Hepatocyte (in vitro differentiated cells): ENCODE results near the gene FXR1. TPM values are rescaled to one million over a fixed set of nuclear protein-coding genes. Genes with fewer than 3 reads are reported as not detected.

Experiments
- DNase-seq: peaks from one replicate; pipeline ENCODE4 v3.0.0-alpha.2; 2016; ENCODE audit warnings: low spot score
- H2AFZ ChIP-seq: fragments of 200-600 bp; sonication (generic); 2 replicates; pipeline ENCODE4 v1.6.0; 2016; ENCODE audit warnings: antibody characterized with exemption, mild to moderate bottlenecking
- H3K27ac ChIP-seq: fragments of 200-600 bp; sonication (generic); 2 replicates; pipeline ENCODE4 v1.5.1; 2016; ENCODE audit warnings: mild to moderate bottlenecking
- H3K27me3 ChIP-seq: fragments of 200-600 bp; sonication (generic); 2 replicates; pipeline ENCODE4 v1.6.1; 2016
- H3K36me3 ChIP-seq: fragments of 200-600 bp; sonication (generic); replicated peaks from 2 replicates; pipeline ENCODE4 v1.5.1; 2016; ENCODE audit warnings: low read depth; ENCODE audit not compliant: insufficient read depth
- H3K4me1 ChIP-seq: fragments of 200-600 bp; sonication (generic); 2 replicates; pipeline ENCODE4 v1.5.1; 2016; ENCODE audit warnings: mild to moderate bottlenecking, moderate library complexity; ENCODE audit not compliant: insufficient read depth
- H3K4me2 ChIP-seq: fragments of 200-600 bp; sonication (generic); 2 replicates; pipeline ENCODE4 v1.6.0; 2016
- H3K4me3 ChIP-seq: fragments of 200-600 bp; sonication (generic); 2 replicates; pipeline ENCODE4 v1.5.1; 2016; ENCODE audit warnings: mild to moderate bottlenecking
- H3K79me2 ChIP-seq: fragments of 200-600 bp; sonication (generic); 2 replicates; pipeline ENCODE4 v1.6.0; 2017; ENCODE audit warnings: mild to moderate bottlenecking
- H3K9me2 ChIP-seq: fragments of 200-600 bp; sonication (generic); replicated peaks from 2 replicates; pipeline ENCODE4 v1.6.0; 2017; ENCODE audit warnings: mild to moderate bottlenecking; ENCODE audit not compliant: insufficient read depth
- H3K9me3 ChIP-seq: fragments of 200-600 bp; sonication (generic); 2 replicates; pipeline ENCODE4 v1.5.1; 2016; ENCODE audit warnings: low read depth, mild to moderate bottlenecking
- H4K20me1 ChIP-seq: fragments of 200-600 bp; sonication (generic); 2 replicates; pipeline ENCODE4 v1.6.0; 2016; ENCODE audit warnings: mild to moderate bottlenecking; ENCODE audit not compliant: insufficient read depth, poor library complexity, severe bottlenecking
- EZH2 ChIP-seq: fragments of 200-600 bp; sonication (generic); IDR thresholded peaks from 2 replicates; pipeline ENCODE4 v1.6.1; 2016; ENCODE audit warnings: antibody characterized with exemption, mild to moderate bottlenecking, borderline replicate concordance
- EZH2phosphoT487 ChIP-seq: fragments of 200-600 bp; sonication (generic); IDR thresholded peaks from one replicate; pipeline ENCODE4 v1.6.1; 2018; ENCODE audit warnings: antibody characterized with exemption, mild to moderate bottlenecking, low read depth, moderate library complexity; ENCODE audit not compliant: unreplicated experiment, severe bottlenecking
- WGBS: methylation state at CpG from one replicate; pipeline ENCODE4 v1.1.6; 2016; ENCODE audit warnings: low lambda C conversion rate; ENCODE audit errors: missing lambda C conversion rate; 5-methylcytosine and 5-hydroxymethylcytosine counted together
- polyA plus RNA-seq: library from polyadenylated mRNA; unstranded; fragments of >200 nt; fragmentation: Nextera tagmentation; extraction: Ambion mirVana; gene quantifications from 2 replicates; pipeline ENCODE4 v1.2.1, GENCODE V29; 2016
- total RNA-seq: library from RNA; depleted of rRNA; stranded (reverse); fragments of >200 nt; gene quantifications from 2 replicates; pipeline ENCODE4 v1.2.3, GENCODE V29; 2014
- TF ChIP-seq, protein P1 (sequence below): fragments of 200-600 bp; sonication (generic); IDR thresholded peaks from 2 replicates; pipeline ENCODE4 v1.5.1; 2016; ENCODE audit warnings: antibody characterized with exemption, mild to moderate bottlenecking; ENCODE audit not compliant: poor library complexity

The FXR1 gene
- total and polyA plus RNA-seq, 2 experiments from 2014 or later: 48.4 to 105 TPM

DNA sequence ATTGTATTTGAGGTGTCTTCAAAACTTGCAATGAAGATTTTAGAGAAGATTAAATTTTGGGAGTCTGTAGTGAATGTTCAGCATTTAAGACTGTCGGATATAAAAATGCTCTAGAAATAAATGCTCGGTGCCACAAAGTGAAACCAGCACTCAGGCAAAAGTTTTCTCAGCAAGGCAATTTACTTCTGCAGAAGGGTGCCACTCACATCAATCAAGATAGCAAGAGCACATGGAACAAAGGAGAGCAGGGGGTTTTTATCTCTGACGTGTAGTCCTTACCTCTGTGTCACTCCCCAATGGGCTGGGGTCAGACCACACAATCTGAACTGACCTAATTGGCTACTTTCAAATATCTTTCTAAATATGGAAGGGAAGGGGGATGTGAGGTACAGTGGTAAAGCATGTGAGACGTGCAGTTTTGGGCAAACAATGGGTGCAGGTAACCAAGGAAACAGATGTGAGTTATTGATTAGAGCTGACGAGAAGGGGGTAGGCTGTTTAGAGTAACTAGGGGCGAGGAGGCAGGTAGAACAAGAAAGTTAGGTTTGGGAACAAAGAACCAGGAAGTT is 23.4 kb upstream of the FXR1 start:
- DNase-seq: peak; percentile 23
- no peaks in the 10 kb centered on the region for H3K27me3 ChIP-seq
- WGBS: 26% methylated on average over 6 of the region's 6 CpGs
- H3K4me3 ChIP-seq: no peak overlapping the region
- TF ChIP-seq EZH2phosphoT487 (no peak), EZH2 (no peak)
- TF ChIP-seq, protein P1, sequence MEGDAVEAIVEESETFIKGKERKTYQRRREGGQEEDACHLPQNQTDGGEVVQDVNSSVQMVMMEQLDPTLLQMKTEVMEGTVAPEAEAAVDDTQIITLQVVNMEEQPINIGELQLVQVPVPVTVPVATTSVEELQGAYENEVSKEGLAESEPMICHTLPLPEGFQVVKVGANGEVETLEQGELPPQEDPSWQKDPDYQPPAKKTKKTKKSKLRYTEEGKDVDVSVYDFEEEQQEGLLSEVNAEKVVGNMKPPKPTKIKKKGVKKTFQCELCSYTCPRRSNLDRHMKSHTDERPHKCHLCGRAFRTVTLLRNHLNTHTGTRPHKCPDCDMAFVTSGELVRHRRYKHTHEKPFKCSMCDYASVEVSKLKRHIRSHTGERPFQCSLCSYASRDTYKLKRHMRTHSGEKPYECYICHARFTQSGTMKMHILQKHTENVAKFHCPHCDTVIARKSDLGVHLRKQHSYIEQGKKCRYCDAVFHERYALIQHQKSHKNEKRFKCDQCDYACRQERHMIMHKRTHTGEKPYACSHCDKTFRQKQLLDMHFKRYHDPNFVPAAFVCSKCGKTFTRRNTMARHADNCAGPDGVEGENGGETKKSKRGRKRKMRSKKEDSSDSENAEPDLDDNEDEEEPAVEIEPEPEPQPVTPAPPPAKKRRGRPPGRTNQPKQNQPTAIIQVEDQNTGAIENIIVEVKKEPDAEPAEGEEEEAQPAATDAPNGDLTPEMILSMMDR: no peak
- peak overlapping the region; percentile 1 for H3K4me2 ChIP-seq
- peak overlapping the region; percentile 72 for H3K27ac ChIP-seq
- no peaks in the 10 kb centered on the region for H3K9me2 ChIP-seq
- no peaks in the 10 kb centered on the region for H3K79me2 ChIP-seq
- no peaks in the 10 kb centered on the region for H4K20me1 ChIP-seq
- H3K4me1 ChIP-seq: no peaks in the 10 kb centered on the region
- peak overlapping the region; percentile 8 for H2AFZ ChIP-seq
- no peaks in the 10 kb centered on the region for H3K9me3 ChIP-seq
- no peaks in the 10 kb centered on the region for H3K36me3 ChIP-seq

DNA sequence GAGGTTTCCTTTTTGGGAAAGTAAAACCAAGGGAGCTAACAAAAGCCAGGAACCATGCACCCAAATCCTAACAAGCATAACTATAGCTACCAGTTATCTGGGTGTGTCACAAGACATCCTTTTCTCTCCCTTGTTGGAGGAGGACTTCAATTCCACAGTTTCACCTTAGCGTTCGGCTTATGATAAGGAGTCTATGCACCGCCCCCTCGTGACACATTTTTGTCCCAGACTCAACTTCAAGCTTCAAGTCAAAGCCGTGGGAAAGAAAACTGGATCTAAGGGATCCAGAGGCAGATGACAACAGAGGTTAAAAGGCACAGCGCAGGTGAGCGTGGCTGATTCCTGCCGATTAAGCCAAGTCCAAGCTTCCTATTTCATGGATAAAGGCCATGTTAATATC is 13.9 kb upstream of the FXR1 start:
- 90% methylated on average over 8 of the region's 8 CpGs for WGBS
- TF ChIP-seq EZH2: no peak
- TF ChIP-seq, protein P1: no peak
- TF ChIP-seq EZH2phosphoT487: no peak
- Histone ChIP-seq H3K27ac (no peak overlapping the region), H3K9me3 (no peaks in the 10 kb centered on the region), H3K4me2 (no peak overlapping the region), H3K9me2 (no peaks in the 10 kb centered on the region), H3K27me3 (no peaks in the 10 kb centered on the region), H3K4me3 (no peak overlapping the region), H2AFZ (no peak overlapping the region), H3K79me2 (no peaks in the 10 kb centered on the region), H3K36me3 (no peaks in the 10 kb centered on the region), H3K4me1 (no peaks in the 10 kb centered on the region), H4K20me1 (no peaks in the 10 kb centered on the region)
- no peak for DNase-seq

DNA sequence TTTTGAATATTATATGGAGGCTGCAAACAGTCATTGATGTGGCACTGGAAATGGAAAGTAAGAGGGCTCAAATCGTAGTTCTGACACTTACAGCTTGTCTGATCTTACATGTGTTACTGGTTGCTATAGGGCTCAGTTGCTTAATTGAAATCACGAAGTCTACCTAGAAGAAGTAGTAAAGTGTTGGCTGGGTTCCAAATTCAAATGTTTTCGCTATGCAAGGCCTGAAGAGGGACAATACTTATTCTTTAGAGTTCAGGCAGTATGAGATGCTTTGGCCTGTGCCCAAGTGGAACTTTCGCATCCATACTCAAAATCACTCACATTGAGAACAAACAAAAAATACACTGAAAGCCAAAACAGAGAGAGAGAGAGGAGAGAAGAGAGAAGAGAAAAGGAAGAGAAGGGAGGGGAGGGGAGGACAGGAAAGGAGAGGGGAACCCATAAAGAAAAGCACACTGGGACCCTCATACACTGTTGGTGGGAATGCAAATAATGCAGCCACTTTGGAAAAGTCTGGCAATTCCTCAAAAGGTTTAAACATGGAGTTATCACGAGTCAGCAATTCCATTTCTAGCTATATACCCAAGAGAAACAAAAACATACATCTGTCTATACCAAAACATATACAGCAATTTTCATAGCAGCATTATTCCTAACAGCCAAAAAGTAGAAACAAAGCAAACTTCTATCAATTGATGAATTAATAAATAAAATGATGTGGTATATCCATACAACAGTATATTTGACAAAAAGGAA is 2.9 kb upstream of the FXR1 start:
- H3K27ac ChIP-seq: no peak overlapping the region
- no peaks in the 10 kb centered on the region for H3K9me2 ChIP-seq
- H3K36me3 ChIP-seq: no peaks in the 10 kb centered on the region
- WGBS: 74% methylated on average over 5 of the region's 5 CpGs
- H3K4me2 ChIP-seq: no peak overlapping the region
- no peaks in the 10 kb centered on the region for H3K9me3 ChIP-seq
- H3K79me2 ChIP-seq: peaks cover 19% of the 10 kb centered on the region
- no peak overlapping the region for H2AFZ ChIP-seq
- no peak overlapping the region for H3K4me3 ChIP-seq
- no peak for TF ChIP-seq EZH2phosphoT487
- TF ChIP-seq EZH2: no peak
- TF ChIP-seq, protein P1: no peak
- peaks cover 7% of the 10 kb centered on the region for H3K4me1 ChIP-seq
- DNase-seq: no peak
- no peaks in the 10 kb centered on the region for H3K27me3 ChIP-seq
- H4K20me1 ChIP-seq: peaks cover 15% of the 10 kb centered on the region
